ENCODE data around the gene CCDC40. TPM values are rescaled to one million over a fixed set of nuclear protein-coding genes. Genes with fewer than 3 reads are reported as not detected.

CCDC40 gene
- total and polyA plus RNA-seq, 7 donors = 1.4 to 25.8 (median 5.3) TPM; not detected in 2

- H3K9me3 ChIP-seq = no peaks in the 10 kb centered on the region
- TF ChIP-seq EP300 (IDR thresholded peaks at IDR 0.05) = no peak
- no peak for TF ChIP-seq POLR2AphosphoS5 (IDR thresholded peaks at IDR 0.05)
- no peak for TF ChIP-seq POLR2A (IDR thresholded peaks at IDR 0.05)
- TF ChIP-seq, protein P1, sequence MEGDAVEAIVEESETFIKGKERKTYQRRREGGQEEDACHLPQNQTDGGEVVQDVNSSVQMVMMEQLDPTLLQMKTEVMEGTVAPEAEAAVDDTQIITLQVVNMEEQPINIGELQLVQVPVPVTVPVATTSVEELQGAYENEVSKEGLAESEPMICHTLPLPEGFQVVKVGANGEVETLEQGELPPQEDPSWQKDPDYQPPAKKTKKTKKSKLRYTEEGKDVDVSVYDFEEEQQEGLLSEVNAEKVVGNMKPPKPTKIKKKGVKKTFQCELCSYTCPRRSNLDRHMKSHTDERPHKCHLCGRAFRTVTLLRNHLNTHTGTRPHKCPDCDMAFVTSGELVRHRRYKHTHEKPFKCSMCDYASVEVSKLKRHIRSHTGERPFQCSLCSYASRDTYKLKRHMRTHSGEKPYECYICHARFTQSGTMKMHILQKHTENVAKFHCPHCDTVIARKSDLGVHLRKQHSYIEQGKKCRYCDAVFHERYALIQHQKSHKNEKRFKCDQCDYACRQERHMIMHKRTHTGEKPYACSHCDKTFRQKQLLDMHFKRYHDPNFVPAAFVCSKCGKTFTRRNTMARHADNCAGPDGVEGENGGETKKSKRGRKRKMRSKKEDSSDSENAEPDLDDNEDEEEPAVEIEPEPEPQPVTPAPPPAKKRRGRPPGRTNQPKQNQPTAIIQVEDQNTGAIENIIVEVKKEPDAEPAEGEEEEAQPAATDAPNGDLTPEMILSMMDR (IDR thresholded peaks at IDR 0.05) = no peak
- DNase-seq = peak; percentile 68
- no peaks in the 10 kb centered on the region for H3K4me1 ChIP-seq
- no peak overlapping the region for H3K27ac ChIP-seq
- 86 to 87% methylated on average over 15 of the region's 15 CpGs for WGBS, 2 donors
- intact Hi-C loops (cut with DNase I) = no loop called here
- H3K27me3 ChIP-seq = peaks cover 0 to 30% (median 0%) of the 10 kb centered on the region in 3 donors
- H3K36me3 ChIP-seq = peaks cover 0 to 11% (median 0%) of the 10 kb centered on the region in 4 donors
- H3K4me3 ChIP-seq = no peak overlapping the region
These were observed 87.3 kb downstream of the CCDC40 start for GRCh38 chr17:80123791-80124190.

DNA sequence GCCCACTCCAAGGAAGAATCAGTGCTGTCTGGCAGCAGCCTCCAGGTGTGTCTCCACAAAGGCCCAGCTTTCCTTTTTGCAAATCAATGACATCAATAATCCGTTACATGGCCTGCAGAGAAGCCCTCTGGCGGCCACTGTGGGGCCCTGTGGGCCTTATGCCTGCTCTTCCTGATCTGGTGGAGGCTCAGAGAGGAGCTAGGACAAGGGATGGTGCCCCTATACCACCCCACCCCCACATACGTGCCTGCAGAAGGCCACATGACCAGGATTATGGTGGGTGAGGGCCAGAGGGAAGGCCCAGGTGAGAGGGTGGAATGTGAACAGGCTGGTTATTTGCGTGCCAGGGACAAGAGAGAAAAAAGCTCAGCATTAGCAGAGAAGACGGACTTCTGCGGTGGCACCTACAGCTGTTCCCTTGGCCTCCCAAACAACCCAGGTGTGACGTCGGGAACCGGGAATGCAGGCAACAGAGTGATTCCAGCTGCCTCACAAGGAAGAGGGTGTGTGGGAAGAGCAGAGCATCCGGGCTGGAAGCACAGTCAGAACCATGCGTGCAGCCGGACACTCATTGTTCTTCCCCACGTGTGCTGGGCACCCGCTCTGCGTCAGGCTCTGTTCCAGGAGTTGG lies 88.0 kb downstream of the CCDC40 start:
- DNase-seq = peak; percentile 60
- Histone ChIP-seq H3K27ac (no peak overlapping the region), H3K4me1 (no peaks in the 10 kb centered on the region), H3K27me3 (peaks cover 0 to 30% (median 0%) of the 10 kb centered on the region in 3 donors), H3K4me3 (no peak overlapping the region), H3K9me3 (no peaks in the 10 kb centered on the region), H3K36me3 (peaks cover 0 to 5% (median 0%) of the 10 kb centered on the region in 4 donors)
- intact Hi-C loops (cut with DNase I) = no loop called here
- TF ChIP-seq POLR2A (IDR thresholded peaks at IDR 0.05) = no peak
- TF ChIP-seq POLR2AphosphoS5 (IDR thresholded peaks at IDR 0.05) = peak in 2 of 4 donors; percentile 14 to 16
- TF ChIP-seq EP300 (IDR thresholded peaks at IDR 0.05) = no peak
- 57 to 66% methylated on average over 15 of the region's 15 CpGs for WGBS, 2 donors

GRCh38 chr17:80125656-80126448 lies 89.4 kb downstream of the CCDC40 start:
- peaks cover 0 to 30% (median 0%) of the 10 kb centered on the region in 3 donors for H3K27me3 ChIP-seq
- DNase-seq = peak; percentile 39
- H3K4me3 ChIP-seq = no peak overlapping the region
- no peak overlapping the region for H3K27ac ChIP-seq
- TF ChIP-seq POLR2AphosphoS5 (IDR thresholded peaks at IDR 0.05) = no peak
- TF ChIP-seq, protein P1 (IDR thresholded peaks at IDR 0.05) = no peak
- no peak for TF ChIP-seq POLR2A (IDR thresholded peaks at IDR 0.05)
- no peak for TF ChIP-seq EP300 (IDR thresholded peaks at IDR 0.05)
- 74% methylated on average over 14 of the region's 14 CpGs for WGBS, 2 donors
- H3K36me3 ChIP-seq = no peaks in the 10 kb centered on the region
- H3K9me3 ChIP-seq = no peaks in the 10 kb centered on the region
- no peaks in the 10 kb centered on the region for H3K4me1 ChIP-seq
- intact Hi-C loops (cut with DNase I) = no loop called here

DNA sequence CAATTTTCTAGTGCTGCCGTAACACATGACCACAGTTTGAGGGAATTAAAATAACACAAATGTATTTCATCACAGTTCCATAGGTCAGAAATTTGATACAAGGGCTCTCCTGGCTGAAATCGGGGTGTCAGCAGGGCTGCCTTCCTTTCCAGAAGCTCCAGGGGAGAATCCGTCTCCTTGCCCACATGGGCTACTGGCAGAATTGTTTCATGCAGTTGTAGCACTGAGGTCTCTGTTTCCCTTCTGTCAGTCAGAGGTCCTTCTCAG lies 89.9 kb downstream of the CCDC40 start:
- 80 to 81% methylated on average over 3 of the region's 3 CpGs for WGBS, 2 donors
- H3K4me1 ChIP-seq = no peaks in the 10 kb centered on the region
- DNase-seq = peak; percentile 9
- H3K36me3 ChIP-seq = no peaks in the 10 kb centered on the region
- H3K27me3 ChIP-seq = peaks cover 0 to 30% (median 0%) of the 10 kb centered on the region in 3 donors
- H3K4me3 ChIP-seq = no peak overlapping the region
- TF ChIP-seq, protein P1 (IDR thresholded peaks at IDR 0.05) = no peak
- intact Hi-C loops (cut with DNase I) = no loop called here
- H3K9me3 ChIP-seq = no peaks in the 10 kb centered on the region
- no peak overlapping the region for H3K27ac ChIP-seq

- H3K4me3 ChIP-seq = no peak overlapping the region
These were observed 92.6 kb downstream of the CCDC40 start for GRCh38 chr17:80129006-80129565.

More at GRCh38 chr17:80129006-80129565, 92.6 kb downstream of the CCDC40 start:
- Histone ChIP-seq H3K4me1 (no peaks in the 10 kb centered on the region), H3K27ac (no peak overlapping the region), H3K27me3 (peaks cover 0 to 27% (median 0%) of the 10 kb centered on the region in 3 donors), H3K36me3 (peaks cover 0 to 12% (median 8%) of the 10 kb centered on the region in 4 donors), H3K9me3 (no peaks in the 10 kb centered on the region)
- intact Hi-C loops (cut with DNase I) = no loop called here
- TF ChIP-seq, protein P1 (IDR thresholded peaks at IDR 0.05) = no peak
- TF ChIP-seq EP300 (IDR thresholded peaks at IDR 0.05) (no peak), POLR2AphosphoS5 (IDR thresholded peaks at IDR 0.05) (no peak), POLR2A (IDR thresholded peaks at IDR 0.05) (no peak)
- no peak for DNase-seq
- 22 to 40% methylated on average over 4 of the region's 4 CpGs for WGBS, 2 donors
